ENCODE results near the gene RACK1.

- no peak for TF ChIP-seq REST (IDR thresholded peaks at IDR 0.05; ENCODE audit: low read depth)
- no peak for TF ChIP-seq MAX (IDR thresholded peaks at IDR 0.05)
- TF ChIP-seq YY1 (IDR thresholded peaks at IDR 0.05; ENCODE audit: low read depth) = no peak
Observed at GRCh38 chr5:181283347-181283746, 39.6 kb upstream of the RACK1 start.
